Inferior parietal cortex (tissue), 1 donor: Measurements from ENCODE around the gene HNF1B.
"Not testable (repeated sequence)": the region's sequence is repeated elsewhere in the genome, so short reads cannot be mapped to it uniquely, and the experiment has no call there.

ENCODE experiments used
- DNase-seq: peaks from one replicate; pipeline ENCODE4 v3.0.0-alpha.2; 2016; ENCODE audit errors: extremely low spot score

Gene HNF1B, protein sequence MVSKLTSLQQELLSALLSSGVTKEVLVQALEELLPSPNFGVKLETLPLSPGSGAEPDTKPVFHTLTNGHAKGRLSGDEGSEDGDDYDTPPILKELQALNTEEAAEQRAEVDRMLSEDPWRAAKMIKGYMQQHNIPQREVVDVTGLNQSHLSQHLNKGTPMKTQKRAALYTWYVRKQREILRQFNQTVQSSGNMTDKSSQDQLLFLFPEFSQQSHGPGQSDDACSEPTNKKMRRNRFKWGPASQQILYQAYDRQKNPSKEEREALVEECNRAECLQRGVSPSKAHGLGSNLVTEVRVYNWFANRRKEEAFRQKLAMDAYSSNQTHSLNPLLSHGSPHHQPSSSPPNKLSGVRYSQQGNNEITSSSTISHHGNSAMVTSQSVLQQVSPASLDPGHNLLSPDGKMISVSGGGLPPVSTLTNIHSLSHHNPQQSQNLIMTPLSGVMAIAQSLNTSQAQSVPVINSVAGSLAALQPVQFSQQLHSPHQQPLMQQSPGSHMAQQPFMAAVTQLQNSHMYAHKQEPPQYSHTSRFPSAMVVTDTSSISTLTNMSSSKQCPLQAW

DNA sequence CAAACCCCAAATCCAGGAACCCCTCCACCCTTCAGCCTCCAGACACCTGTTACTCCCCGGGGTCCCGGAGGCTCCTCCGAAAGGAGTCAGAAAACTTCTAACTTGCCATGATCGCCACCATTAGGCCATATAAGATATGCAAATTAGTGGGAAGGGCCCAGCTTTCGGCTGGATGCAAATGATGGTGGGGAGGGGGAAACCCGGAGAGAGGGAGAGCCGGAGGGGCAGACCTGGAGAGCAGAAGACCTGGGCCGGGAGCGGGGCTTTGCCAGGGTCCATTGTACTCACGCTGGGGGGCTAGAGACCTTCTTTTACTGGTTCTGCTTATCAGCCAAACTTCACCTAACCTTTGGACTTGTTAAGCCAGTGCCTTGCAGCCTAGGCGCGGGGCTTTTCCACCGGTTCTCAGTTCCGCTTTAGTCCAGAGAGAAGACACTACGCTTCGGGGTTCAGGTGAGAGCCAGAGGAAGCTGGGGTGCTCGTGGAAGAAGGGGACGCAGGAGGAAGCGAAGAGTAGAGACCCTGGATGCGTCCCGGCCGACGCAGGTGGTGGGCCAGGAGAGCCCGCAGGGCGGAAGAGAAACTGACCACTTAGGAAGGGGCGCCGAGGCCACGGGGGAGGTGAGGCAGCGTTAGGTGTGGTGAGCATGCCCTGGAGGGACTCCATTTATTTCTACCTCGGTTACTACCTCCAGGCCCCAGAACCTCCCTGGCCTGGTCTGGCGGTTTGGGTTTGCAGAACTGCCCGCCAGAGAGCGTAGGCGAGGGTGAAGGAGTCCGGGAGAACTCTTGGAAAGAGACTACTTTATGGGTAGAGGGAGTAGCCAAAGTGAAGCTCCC lies at the start of gene HNF1B:
HNF1B (minus strand) TSS at position 99 of the 840 bp plus-strand sequence. CDS start 175 bp downstream, outside the sequence.
- DNase-seq: no peak

DNA sequence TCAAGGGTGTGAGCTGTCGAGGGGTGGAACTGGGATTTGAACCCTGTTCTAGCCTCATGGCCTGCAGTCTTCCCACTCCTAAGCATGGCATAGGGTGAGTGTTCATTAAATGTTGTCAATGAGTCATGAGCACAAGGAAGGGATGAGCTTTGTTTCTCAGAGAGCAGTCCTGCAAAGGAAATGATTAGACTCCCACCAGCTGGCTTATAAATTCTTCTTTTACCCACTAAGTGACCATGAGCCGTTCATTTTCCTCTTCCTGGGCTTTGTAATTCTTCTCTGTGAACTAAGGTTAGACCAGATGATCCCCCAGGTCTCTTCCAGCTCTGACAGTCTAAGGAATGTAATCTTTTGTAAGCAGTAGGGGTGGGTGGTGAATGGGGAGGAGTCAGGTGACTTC lies 47.9 kb upstream of the HNF1B start:
- no peak for DNase-seq

DNA sequence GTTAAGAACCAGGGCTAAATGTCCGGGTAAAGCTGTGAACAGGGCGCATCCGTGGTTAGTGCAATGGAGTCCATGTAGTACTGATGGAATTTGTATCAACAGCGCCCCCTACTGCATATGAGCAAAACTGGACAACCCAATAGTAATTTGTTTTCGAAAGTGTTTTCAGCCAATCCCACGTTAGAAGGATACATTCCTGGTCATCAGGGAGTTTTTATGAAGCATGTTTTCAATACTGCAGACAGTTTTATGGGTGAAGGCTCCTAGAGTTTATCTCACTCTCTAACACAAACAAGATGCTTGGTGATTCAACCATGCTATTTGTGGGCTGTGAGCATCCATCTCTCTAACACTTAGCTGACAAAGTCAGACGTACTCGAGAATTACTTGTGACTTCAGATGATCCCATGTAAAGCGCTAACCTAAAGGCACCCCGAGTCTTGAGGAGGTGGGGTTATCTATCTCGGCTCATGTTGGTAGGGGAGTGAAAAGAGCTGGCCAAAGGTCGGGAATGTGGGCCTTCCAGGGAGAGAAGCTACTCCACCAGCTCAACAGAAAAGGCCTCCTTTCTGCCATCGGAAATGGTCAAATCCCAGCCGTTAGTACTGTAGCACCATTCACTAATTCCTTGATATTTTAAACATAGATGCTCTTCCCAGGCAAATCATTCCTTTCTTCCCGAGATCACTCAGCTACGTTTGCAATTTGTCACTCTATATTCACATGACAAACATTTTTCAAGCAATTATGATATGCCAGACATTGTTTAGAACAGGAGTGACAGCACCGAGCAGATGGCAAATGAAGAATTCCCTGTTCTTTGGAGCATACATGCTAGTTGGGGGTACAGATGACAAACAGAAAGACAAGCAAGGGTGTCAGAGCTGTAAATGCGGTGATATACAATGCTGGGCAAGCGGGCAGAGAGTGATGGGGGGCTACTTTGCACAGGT lies 46.9 kb upstream of the HNF1B start:
- no peak for DNase-seq

DNA sequence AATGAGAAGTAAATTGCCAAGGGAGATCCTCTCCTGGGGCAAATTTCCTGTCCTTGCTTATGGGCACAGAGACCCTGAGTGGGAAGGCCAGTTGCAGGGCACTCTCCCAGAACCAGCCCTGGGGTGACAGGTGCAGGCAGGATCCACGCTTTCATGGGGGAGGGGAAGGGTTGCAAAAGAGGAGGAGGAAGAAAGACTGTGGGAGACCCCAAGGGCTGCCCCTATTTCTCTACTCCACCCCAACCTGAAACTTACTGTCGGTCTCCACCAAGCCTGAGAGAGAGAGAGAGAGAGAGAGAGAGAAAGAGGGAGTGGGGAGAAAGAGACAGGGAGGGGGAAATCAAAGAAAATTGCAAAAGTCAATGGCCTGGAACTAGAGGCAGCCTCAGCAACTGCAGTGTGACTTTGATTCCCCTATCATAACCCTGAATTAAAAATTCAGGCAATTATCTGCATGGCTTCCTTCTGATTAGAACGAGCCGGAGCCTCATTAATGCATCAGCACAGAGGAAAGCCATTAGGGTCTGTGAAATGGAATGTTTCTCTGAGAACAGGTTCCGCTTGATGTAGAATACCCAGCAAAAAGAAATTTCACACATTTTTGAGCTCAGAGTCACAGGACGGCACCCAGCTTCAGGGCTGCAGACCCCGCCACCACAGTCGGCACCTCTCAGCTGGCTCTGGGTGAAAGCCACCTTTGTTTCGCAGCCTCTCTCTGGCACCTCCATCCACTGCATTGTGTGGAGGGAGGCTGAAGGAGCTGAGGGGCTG lies 45.1 kb upstream of the HNF1B start:
- DNase-seq: no peak

DNA sequence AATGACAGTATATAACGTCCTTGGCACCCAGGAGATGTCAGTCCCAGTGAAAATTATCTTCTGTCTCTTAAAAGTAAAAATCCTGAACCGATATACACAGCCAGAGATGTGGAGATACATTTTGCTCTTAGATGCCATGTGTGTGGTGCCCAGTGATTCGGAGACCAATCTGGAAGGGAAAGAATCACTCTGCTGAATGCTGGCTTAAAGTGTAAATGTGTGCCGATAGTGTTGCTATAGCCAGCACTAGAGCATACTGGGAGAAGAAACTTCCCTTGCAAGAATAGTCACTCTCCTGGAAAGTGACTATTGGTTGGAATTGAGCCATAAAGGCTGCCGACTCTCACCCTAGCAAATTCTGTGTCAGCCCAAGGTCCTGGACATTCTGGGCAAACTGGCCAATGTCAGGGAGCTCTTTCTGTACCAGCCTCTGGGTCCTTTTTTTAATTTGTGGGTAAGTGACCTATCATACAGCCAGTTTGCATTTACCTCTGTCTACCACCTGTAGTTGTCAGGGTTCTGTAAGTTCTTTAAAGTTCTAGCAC lies 44.2 kb upstream of the HNF1B start:
- DNase-seq: no peak

DNA sequence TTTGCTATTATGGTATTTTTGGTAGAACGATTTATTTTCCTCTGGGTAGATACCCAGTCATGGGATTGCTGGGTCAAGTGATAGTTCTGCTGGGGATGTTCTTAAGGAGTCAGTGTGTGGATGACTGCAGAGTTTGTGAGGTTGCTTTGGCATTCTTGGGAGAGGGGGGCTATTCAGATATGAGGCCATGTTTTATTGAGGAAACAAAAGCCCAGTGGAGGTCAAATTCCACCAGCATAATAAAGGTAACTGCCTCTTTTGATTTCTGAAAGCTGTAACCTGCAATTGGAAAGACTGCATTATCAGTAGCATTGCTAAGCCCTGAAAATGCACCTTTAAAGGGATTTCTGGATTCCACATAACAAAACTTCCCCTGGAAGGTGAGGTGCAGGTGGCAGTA lies 43.7 kb upstream of the HNF1B start:
- no peak for DNase-seq

DNA sequence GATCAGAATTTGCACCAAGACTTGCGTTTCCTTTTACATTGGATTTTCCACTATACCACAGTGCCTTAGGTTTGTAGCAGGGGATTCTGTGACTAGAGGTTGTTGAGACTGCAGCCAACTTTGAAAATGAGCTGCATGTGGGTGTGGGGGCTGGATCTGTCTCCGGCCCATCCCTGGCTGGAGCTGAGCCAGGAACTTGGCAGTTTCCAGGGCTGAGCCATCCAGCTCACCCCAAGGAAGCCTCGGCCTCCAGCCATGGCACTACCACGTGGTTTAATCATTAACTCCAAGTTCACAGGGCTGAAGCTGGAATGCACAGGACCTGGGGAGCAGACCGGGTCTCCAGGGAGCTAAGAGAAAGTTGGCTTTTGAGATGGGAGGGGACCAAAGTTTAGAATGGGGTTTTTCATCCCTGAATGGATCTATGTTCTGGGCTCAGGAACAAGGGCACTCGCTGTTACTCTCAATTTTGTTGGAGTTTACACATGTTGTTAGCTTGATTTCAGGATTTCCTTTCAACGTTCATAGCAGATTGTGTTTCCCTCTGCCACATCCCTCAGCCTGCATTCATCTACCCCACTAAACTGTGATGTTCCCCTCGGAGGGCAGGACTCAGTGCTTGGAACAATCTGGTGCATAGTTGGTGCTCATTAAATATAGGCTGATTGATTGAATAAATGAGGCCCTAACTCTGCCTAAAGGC lies 42.3 kb upstream of the HNF1B start:
- peak; percentile 9 for DNase-seq

DNA sequence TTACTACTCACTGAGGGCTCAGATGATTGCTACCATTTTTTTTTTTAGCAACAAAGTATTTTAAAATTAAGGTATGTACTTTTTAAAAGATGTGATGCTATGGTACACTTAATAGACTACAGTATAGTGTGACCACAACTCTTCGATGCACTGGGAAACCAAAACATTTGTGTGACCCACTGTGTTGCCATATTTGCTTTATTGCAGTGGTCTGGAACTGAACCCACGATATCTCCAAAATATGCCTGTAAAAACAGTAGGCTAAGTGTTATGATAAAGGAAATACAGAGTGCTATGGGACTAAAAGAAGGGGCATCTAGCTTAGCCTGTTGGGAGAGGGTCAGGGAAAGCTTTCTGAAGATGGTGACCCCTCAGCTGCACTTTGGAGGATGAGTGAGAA lies 41.6 kb upstream of the HNF1B start:
- DNase-seq: no peak

DNA sequence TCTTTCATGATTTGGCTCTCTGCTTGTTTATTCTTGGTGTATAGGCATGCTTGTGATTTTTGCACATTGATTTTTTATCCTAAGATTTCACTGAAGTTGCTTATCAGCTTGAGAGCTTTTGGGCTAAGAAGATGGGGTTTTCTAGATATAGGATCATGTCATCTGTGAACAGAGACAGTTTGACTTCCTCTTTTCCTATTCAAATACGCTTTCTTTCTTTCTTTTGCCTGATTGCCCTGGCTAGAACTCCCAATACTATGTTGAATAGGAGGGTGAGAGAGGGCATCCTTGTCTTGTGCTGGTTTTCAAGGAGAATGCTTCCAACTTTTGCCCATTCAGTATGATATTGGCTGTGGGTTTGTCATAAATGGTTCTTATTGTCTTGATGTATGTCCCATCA lies 37.6 kb upstream of the HNF1B start:
- DNase-seq: not testable (repeated sequence)

DNA sequence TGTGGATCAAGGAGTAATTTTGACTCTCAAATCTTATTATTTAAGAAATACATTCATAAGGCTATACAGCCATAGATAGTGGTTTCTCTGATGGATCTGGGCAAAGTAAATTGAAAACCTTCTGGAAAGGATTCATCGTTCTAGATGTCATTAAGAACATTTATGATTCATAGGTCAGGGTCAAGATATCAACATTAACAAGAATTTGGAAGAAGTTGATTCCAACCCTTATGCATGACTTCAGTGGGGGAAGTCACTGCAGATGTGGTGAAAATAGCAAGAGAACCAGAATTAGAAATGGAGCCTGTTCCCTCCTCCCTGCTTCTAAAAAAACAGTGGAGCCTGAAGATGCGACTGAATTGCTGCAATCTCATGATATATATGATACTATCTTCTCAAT lies 36.6 kb upstream of the HNF1B start:
- DNase-seq: no peak

DNA sequence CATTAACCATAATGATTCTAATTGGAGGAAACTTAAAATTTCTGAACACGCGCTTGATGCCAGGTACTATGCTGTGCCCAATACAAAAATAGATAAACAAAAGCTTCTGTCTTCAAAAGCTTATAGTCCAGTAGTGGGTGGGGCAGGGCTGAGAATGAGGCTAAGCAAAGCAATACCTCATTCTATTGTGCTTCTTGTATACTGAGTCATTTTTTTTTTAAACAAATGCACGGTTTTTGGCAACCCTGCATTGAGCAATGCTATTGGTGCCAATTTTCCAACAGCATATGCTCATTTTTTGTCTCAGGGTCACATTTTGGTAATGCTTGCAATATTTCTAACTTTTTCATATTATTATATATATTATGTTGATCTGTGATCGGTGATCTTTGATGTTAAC lies 34.7 kb upstream of the HNF1B start:
- DNase-seq: no peak

DNA sequence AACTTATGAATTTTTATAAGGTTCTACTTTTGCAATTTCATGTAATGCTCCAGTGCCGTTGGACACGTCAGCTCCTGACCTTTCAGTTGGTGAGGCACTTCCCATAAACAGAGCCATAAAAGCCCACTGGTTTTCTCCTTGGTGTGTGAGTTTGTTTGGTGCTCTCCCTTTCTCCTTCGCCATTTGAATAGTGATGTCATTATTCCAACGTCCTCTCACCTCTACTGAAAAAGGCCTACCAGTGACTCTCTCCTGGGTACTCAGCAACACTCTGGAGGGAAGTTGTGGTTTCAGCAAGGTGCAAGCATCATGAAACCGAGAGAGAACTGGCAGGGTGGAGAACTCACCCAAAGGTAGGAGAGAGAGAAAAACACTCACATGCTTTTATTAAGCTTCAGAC lies 29.6 kb upstream of the HNF1B start:
- no peak for DNase-seq

DNA sequence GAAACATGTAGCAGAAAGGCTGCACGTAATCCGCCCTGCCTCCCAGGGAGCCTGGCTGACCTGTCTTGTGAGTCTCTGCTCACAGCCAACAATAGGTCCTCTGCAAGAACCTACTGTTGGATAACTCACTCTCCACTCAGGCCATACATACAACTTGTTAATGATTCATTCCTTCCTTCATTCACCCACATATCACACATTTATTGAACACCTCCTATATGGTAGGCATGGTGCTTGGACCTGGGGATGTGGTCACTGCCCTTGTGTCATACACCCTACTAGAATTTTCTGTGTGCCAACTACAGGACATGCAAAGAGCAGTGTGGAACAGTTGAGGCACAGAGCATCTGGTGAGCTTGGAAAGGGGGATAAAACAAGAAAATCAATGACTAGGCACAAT lies 28.1 kb upstream of the HNF1B start:
- DNase-seq: no peak

DNA sequence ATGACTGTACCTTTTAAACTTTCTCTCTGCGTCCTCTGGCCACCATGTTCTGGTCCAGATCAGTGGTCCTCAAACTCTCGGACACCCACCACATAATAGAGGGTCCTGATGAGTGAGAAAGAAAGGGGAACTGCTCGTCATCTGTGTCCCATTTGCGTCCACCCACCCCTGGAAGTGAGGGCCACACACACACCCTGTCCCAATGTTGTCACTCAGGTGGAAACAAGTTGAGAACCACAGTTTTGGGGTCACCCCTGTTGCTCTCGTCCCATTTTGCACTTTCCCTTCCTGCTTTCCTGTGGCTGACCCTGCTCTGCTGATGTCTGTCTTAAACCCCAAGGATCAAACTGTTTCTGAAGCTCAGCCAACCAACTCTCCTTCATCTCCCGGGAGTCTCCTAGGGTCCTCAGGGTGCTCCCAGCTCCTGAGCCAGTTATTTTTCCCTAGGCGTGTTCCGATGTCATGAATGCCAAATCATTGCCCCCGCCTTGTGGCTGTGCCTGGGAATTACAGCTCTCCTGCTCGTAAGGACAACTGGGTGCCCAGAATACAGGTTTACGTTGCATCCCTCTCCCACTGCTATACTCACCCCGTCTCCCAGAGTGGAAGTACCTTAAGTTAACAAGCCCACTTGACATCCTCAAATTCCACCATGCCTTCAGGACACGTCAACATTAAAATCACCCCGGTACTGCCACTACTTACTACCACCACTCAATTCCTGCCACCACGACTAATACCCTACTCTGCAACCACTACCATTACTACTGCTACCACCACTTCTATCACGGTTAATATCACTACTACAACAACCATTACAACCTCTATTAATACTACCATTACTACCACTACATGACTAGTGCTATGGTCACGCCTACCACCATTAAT lies 26.0 kb upstream of the HNF1B start:
- DNase-seq: peak; percentile 39

DNA sequence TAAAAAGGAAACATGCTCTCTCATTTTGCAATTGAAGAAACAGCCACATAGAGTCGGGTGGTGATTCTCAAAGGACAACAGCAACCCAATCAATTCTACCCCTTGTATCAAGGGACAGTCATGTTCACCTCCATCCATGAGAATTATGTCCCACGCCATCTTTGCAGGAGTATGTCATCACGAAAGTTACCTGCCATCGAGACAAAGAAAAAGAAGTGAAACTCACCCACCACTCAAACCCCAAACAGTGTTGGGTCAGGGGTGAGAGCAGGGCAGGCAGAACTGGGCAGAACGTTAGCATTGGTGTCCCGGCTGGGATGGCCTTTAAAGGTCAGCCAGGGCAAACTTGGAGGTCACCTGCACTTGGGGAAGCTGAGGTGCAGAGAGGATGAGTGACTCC lies 24.2 kb upstream of the HNF1B start:
- no peak for DNase-seq

DNA sequence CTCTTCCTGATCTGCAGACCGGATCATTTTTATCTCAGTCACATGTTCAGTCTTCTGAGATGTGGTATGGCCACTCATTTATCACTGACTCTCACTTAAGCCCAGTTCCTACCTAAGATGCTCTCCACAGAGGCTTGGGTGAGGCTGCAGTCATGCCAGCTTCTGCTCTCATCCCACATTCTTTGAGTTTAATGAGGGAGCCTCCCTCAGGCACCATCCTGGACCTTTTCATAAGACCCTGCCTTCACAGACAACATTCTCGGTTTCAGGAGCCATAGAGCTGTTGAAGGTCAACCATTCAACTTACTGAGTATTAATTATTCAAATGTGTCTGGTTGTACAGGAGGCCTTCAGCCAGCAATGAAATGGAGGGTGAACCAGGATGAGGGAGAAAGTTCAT lies 23.6 kb upstream of the HNF1B start:
- no peak for DNase-seq

DNA sequence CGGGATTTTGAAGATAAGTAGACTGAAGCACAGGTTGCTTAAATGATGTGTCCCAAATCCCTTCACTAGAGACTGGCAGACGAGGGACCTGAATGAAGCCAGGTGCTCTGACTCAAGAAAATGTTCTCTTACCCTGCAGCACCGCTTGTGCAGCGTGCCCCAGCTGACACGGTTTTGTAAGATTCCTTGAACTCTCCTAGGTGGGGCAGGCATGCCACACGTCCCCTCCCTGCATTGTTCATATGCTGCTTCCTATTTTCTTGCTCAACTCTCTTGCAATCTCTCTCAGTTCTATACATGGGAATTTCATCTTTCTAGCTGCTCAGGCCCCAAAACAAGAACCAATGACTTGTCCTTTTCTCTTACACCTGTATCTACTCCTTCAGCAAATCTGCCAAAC lies 22.1 kb upstream of the HNF1B start:
- no peak for DNase-seq

DNA sequence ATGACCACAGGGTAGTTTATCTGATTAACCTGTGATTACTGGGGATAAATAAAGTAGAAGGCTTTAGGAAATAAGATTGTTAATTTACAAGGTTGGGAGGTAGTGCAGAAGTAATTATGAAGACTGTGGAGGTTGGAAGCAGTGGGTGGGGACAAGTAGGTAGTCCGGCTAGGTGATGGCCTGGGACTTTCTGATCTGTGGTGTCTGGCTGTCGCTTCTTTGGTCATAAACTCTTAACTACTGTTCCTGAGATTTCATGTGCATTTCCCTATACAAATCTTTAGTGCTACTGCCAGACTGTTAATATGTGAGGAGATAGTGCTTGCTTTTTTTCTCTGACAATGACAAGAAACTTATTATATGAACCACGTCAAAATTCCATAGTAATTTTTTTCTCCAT lies 19.5 kb upstream of the HNF1B start:
- DNase-seq: no peak

DNA sequence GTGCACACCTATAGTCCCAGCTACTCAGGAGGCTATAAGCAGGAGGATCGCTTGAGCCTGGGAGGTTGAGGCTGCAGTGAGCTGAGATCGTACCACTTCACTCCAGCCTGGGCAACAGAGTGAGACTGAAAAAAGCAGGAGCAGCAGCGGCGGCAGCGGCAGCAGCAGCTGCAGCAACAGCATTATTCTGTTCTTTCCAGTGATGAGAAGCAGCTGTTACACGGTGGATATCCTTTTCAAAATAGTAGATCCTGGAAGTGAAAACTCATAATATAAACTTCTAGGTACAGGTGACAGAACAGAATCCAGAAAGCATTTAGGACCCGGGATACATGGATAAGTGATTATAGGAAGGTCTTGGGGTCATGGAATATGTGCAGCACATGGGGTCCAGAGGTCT lies 17.8 kb upstream of the HNF1B start:
- DNase-seq: no peak
